SK-N-SH (cell line): Measurements from ENCODE around the gene CIDEB.

Source experiments
- RCOR1 ChIP-seq: fragments of 150-350 bp; IDR thresholded peaks from 2 replicates; pipeline ENCODE4 v1.6.1; 2017; ENCODE audit warnings: antibody characterized with exemption, low read length
- TEAD4 ChIP-seq: IDR thresholded peaks from 2 replicates; pipeline ENCODE4 v1.4.0; 2012; ENCODE audit warnings: mild to moderate bottlenecking, borderline replicate concordance; ENCODE audit not compliant: insufficient read depth
- TF ChIP-seq, protein P1 (sequence below): fragments of 200-600 bp; sonication (generic); IDR thresholded peaks from 2 replicates; pipeline ENCODE4 v1.6.1; 2017; ENCODE audit warnings: antibody characterized with exemption, mild to moderate bottlenecking, moderate library complexity

DNA sequence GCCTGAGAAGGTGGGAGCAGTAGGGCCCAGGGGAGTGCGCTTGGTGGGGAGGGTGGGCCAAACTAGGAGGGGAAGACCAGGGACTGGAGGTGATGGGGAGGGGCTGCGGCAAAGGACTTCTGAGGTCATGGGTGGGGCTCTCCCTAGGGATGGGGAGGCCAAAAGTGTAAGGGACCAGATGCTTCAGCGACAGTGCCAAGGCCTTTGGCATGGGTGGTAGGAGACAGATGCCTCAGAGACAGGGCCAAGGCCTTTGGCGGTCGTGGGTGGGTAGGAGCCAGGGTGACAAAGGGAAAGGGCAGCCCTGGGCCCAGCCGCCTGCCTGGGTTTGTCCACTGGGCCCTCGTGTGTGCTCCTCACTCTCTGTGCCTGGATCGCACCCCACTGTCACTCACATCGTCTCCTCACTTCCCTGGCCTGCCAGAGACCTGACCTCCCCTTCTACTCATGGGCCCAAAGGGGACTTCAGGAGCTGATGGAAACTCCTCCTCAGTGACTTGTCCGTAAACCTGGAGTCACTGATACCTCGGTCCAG lies 23.2 kb downstream of the CIDEB start:
- TF ChIP-seq, protein P1, sequence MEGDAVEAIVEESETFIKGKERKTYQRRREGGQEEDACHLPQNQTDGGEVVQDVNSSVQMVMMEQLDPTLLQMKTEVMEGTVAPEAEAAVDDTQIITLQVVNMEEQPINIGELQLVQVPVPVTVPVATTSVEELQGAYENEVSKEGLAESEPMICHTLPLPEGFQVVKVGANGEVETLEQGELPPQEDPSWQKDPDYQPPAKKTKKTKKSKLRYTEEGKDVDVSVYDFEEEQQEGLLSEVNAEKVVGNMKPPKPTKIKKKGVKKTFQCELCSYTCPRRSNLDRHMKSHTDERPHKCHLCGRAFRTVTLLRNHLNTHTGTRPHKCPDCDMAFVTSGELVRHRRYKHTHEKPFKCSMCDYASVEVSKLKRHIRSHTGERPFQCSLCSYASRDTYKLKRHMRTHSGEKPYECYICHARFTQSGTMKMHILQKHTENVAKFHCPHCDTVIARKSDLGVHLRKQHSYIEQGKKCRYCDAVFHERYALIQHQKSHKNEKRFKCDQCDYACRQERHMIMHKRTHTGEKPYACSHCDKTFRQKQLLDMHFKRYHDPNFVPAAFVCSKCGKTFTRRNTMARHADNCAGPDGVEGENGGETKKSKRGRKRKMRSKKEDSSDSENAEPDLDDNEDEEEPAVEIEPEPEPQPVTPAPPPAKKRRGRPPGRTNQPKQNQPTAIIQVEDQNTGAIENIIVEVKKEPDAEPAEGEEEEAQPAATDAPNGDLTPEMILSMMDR = no peak
- TF ChIP-seq TEAD4 (no peak), RCOR1 (no peak)
